Nephron (organoid): ENCODE measurements around the gene LGI4.
"Not testable (repeated sequence)": the region's sequence is repeated elsewhere in the genome, so short reads cannot be mapped to it uniquely, and the experiment has no call there.

ENCODE experiments used
- H3K27ac Mint-ChIP-seq, 3 experiments: 2 replicates each; pipeline ENCODE4 v1.8.0; 2020; ENCODE audit warnings: mixed read lengths in 3 of 3, mild to moderate bottlenecking in 2 of 3, moderate library complexity in 1 of 3
- H3K27me3 Mint-ChIP-seq: 2 replicates; pipeline ENCODE4 v1.8.0; 2021; ENCODE audit warnings: low read depth, mild to moderate bottlenecking, moderate library complexity, mixed read lengths
- H3K36me3 Mint-ChIP-seq: 2 replicates; pipeline ENCODE4 v1.8.0; 2020; ENCODE audit warnings: low read depth, mixed read lengths
- H3K4me1 Mint-ChIP-seq: 2 replicates; pipeline ENCODE4 v1.8.0; 2020; ENCODE audit warnings: mixed read lengths
- H3K4me3 Mint-ChIP-seq, 3 experiments: 2 replicates each; pipeline ENCODE4 v1.8.0; 2020; ENCODE audit warnings: mild to moderate bottlenecking in 3 of 3, mixed read lengths in 3 of 3, moderate library complexity in 2 of 3
- H3K9me3 Mint-ChIP-seq: 2 replicates; pipeline ENCODE4 v1.8.0; 2020; ENCODE audit warnings: mixed read lengths
- CTCF ChIP-seq, 3 experiments: fragments of 200-600 bp; sonication (generic); IDR thresholded peaks; one replicate each; pipeline ENCODE4 v1.5.0; 2021; ENCODE audit warnings: antibody characterized with exemption in 3 of 3; ENCODE audit not compliant: unreplicated experiment in 3 of 3

LGI4 gene

GRCh38 chr19:35105411-35106290, 29.2 kb downstream of the LGI4 start:
- Mint-ChIP-seq H3K4me3 (no peak overlapping the region), H3K27me3 (peaks cover 6% of the 10 kb centered on the region), H3K36me3 (no peaks in the 10 kb centered on the region), H3K4me1 (no peaks in the 10 kb centered on the region), H3K9me3 (no peaks in the 10 kb centered on the region), H3K27ac (no peak overlapping the region)
- TF ChIP-seq CTCF (IDR thresholded peaks at IDR 0.05; ENCODE audit: unreplicated experiment in 3 of 3): no peak

GRCh38 chr19:35105047-35105410, 29.8 kb downstream of the LGI4 start:
- Mint-ChIP-seq H3K27me3 (peaks cover 6% of the 10 kb centered on the region), H3K4me1 (no peaks in the 10 kb centered on the region), H3K36me3 (no peaks in the 10 kb centered on the region), H3K4me3 (no peak overlapping the region), H3K27ac (no peak overlapping the region), H3K9me3 (no peaks in the 10 kb centered on the region)
- TF ChIP-seq CTCF (IDR thresholded peaks at IDR 0.05; ENCODE audit: unreplicated experiment in 3 of 3): no peak

DNA sequence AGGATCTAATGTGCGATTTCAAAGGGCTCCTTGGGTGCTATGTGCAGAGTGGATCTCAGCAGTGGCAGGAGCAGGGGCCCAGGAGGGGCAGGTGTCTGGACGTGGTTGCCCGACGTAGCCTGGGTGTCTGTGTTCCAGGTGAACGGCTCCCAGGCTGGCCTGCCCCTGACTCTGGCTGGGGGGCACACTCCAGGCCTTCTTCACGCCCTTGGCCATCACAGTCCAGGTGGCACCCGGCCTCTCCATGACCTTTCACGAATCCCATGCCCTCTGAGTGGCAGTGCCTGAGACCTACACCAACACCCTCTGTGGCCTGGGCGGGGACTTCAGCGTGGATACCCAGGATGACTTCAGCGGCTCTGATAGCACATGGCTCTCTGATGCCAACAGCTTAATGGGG, 30.5 kb downstream of the LGI4 start:
- TF ChIP-seq CTCF (IDR thresholded peaks at IDR 0.05; ENCODE audit: unreplicated experiment in 3 of 3): no peak
- Mint-ChIP-seq H3K27ac (no peak overlapping the region), H3K4me3 (no peak overlapping the region), H3K4me1 (no peaks in the 10 kb centered on the region), H3K36me3 (no peaks in the 10 kb centered on the region), H3K9me3 (no peaks in the 10 kb centered on the region), H3K27me3 (peaks cover 6% of the 10 kb centered on the region)

DNA sequence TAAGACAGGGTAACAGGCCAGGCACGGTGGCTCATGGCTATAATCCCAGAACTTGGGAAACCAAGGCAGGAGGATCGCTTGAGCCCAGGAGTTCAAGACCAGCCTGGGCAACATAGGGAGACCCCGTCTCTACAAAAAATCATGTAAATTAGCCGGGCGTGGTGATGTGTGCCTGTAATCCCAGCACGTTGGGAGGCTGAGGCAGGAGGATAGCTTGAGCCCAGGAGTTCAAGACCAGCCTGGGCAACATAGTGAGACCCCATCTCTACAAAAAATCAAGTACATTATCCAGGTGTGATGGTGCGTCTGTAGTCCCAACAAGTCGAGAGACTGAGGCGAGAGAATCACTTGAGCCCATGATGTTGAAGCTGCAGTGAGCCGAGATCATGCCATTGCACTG, 31.2 kb downstream of the LGI4 start:
- not testable (repeated sequence) for H3K4me3 Mint-ChIP-seq, H3K36me3 Mint-ChIP-seq, H3K4me1 Mint-ChIP-seq, H3K27me3 Mint-ChIP-seq, H3K9me3 Mint-ChIP-seq, H3K27ac Mint-ChIP-seq

DNA sequence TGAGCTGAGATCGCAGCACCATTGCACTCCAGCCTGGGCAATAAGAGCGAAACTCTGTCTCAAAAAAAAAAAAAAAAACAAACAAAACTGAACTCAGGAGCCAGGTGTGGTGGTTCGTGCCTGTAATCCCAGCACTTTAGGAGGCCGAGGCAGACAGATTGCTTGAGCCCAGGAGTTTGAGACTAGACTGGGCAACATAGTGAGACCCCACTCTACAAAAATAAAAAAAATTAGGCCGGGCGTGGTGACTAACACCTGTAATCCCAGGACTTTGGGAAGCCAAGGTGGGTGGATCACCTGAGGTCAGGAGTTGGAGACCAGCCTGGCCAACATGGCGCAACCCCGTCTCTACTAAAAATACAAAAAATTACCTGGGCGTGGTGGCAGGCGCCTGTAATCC, 32.9 kb downstream of the LGI4 start:
- H3K9me3 Mint-ChIP-seq, H3K36me3 Mint-ChIP-seq, H3K27me3 Mint-ChIP-seq, H3K27ac Mint-ChIP-seq, H3K4me1 Mint-ChIP-seq, H3K4me3 Mint-ChIP-seq: not testable (repeated sequence)

DNA sequence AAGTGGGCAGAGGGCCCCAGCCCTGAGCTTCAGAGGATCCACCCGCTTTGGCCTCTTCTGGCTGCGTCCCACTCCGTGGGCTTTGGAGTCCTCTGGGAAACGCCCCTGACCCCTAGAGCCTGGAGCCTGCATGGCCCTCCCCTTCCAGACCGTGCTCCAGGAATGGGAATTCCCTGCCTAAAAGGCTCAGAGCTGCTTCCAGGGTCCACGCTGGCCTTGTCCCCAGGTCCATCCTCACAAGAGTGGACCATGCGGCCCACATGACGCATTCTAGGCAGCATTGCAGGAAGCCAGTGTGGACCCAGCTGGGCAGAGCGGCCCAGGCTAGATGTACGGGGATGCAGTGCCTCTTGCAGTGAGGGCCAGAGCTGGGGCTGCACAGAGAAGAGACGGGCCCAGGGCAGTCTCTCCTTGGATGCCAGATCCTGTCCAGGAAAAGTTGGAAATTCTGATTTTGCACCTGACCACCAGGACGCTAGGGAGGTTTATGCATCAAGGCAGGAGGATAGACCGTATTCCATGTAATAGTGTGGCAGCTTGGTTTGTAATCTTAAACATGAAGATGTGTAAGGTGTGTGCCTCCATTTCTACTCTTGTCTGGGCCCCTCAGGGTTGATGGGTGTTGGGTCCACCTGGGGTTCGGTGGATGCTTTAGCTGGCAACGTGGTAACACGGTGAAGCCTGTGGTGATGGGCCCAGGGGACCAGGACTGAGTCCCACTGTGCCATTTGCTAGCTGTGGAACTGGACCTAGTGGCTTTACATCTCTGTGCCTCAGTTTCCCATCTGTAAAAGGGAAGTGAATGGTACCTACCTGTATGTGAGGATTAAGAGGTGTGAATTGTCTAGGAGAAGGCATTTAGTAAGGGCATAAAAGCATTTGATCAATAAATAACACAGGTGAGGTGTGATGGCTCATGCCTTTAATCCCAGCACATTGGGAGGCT, 34.0 kb downstream of the LGI4 start:
- H3K4me1 Mint-ChIP-seq: no peaks in the 10 kb centered on the region
- H3K27ac Mint-ChIP-seq: no peak overlapping the region

More for the DNA sequence above, 34.0 kb downstream of the LGI4 start:
- TF ChIP-seq CTCF (IDR thresholded peaks at IDR 0.05; ENCODE audit: unreplicated experiment in 3 of 3): no peak
- peaks cover 3% of the 10 kb centered on the region for H3K27me3 Mint-ChIP-seq
- H3K9me3 Mint-ChIP-seq: no peaks in the 10 kb centered on the region
- H3K4me3 Mint-ChIP-seq: no peak overlapping the region
- H3K36me3 Mint-ChIP-seq: no peaks in the 10 kb centered on the region
